ENCODE data around the gene CHST9.

Gene CHST9

GRCh38 chr18:27030421-27030820, 154.7 kb downstream of the CHST9 start:
- TF ChIP-seq, protein P1, sequence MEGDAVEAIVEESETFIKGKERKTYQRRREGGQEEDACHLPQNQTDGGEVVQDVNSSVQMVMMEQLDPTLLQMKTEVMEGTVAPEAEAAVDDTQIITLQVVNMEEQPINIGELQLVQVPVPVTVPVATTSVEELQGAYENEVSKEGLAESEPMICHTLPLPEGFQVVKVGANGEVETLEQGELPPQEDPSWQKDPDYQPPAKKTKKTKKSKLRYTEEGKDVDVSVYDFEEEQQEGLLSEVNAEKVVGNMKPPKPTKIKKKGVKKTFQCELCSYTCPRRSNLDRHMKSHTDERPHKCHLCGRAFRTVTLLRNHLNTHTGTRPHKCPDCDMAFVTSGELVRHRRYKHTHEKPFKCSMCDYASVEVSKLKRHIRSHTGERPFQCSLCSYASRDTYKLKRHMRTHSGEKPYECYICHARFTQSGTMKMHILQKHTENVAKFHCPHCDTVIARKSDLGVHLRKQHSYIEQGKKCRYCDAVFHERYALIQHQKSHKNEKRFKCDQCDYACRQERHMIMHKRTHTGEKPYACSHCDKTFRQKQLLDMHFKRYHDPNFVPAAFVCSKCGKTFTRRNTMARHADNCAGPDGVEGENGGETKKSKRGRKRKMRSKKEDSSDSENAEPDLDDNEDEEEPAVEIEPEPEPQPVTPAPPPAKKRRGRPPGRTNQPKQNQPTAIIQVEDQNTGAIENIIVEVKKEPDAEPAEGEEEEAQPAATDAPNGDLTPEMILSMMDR (IDR thresholded peaks at IDR 0.05; ENCODE audit: extremely low read depth, missing control alignments) = no peak
- no peak for DNase-seq (ENCODE audit: low spot score)

- DNase-seq (ENCODE audit: low spot score) = no peak
- TF ChIP-seq, protein P1 (IDR thresholded peaks at IDR 0.05; ENCODE audit: extremely low read depth, missing control alignments) = no peak
Measured at GRCh38 chr18:27022477-27022876, 162.6 kb downstream of the CHST9 start.

DNA sequence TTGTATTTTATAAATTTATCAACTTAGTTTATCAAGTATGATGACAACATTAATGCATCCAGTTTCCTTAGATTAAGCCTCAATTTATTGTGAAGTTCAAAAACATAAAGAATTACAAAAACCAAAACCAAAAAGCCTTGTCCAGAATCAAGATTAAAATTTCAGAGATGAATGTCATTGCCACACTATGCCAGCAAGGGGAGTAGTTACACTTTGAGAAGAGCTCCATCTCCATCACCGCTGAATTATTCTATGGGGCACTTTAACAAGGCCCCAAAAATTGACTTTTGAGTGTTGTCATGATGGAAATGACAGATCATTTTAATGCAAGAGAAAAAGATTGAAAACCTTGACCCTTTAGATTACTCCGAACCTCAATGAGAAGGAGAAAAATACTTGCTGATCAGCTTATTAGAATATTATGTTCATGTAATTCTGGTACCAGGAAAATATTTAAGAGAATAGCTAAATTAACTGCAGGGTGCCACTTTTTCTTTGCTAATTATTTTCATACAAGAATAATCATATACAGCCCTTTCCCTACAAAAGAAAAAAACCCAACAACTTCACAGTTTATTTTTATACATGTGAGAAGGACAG, 167.1 kb downstream of the CHST9 start:
- peak; percentile 8 for DNase-seq (ENCODE audit: low spot score)
- TF ChIP-seq, protein P1 (IDR thresholded peaks at IDR 0.05; ENCODE audit: extremely low read depth, missing control alignments) = peak; percentile 31

- TF ChIP-seq, protein P1 (IDR thresholded peaks at IDR 0.05; ENCODE audit: extremely low read depth, missing control alignments) = no peak
- no peak for DNase-seq (ENCODE audit: low spot score)
Measured at GRCh38 chr18:27014841-27015240, 170.3 kb downstream of the CHST9 start.

DNA sequence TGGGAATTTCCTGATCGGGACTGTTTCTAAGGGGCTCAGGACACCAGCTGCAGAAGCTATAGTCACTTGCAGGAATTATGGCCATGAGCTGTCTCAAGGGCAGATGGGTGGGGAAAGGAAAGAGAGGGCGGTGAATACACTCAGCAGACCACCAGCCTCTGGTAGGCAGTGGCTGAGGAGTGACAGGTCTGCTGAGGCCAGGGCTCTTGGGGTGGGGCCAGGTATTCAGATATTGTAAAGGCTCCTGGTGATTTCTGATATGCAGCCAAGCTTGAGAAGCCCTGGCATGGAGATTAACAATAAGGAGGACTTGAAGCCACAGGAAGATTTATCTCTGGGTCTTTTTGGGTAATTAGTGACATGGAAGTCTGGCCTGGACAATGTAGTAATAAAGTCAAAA, 174.3 kb downstream of the CHST9 start:
- TF ChIP-seq, protein P1 (IDR thresholded peaks at IDR 0.05; ENCODE audit: extremely low read depth, missing control alignments) = no peak
- no peak for DNase-seq (ENCODE audit: low spot score)

DNA sequence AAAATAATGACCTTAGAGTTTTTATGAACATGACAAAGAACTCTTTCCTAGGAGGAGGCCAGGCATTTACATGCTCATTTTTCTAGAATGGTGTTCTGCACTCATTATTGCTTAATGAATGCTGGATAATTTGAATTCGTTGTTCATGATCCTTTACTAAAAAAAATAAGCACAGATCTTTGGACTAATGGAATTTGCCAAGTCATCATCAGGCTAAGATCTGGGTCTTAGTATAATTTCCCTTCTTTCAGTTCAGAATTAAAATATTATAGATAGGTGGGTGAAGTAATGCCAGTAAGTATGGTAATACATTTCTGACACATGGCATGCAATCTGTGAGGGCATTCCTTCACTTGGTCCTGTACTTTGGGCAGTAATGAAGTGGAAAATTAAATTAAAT, 175.8 kb downstream of the CHST9 start:
- TF ChIP-seq, protein P1 (IDR thresholded peaks at IDR 0.05; ENCODE audit: extremely low read depth, missing control alignments) = no peak
- no peak for DNase-seq (ENCODE audit: low spot score)

DNA sequence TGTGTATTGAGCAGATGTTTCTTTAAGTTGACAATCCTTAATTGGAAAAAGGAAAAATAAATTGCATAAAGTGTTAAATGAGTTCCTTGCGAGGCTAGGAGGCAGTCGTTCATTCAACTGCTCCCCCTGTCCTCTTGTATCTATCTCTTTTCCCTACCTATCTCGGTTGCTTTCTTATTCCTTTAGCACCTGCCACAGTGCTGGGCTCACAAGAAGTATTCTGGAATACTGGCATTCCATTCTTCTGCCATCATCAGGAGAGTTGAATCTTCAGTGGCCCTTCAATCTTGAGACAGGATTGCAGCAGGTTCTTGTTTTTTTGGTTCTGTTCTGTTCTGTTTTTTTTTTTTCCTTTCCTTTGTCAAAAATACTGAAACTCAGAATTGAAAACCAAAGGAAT, 176.5 kb downstream of the CHST9 start:
- DNase-seq (ENCODE audit: low spot score) = no peak
- TF ChIP-seq, protein P1 (IDR thresholded peaks at IDR 0.05; ENCODE audit: extremely low read depth, missing control alignments) = no peak

All from GM20000 (cell line).